Activated CD8-positive, alpha-beta T cell treated with anti-CD3 and anti-CD28 coated beads for 36 hours (primary cell): ENCODE data around the gene NDFIP2. TPM values are rescaled to one million over a fixed set of nuclear protein-coding genes. Genes with fewer than 3 reads are reported as not detected.
"Not testable (repeated sequence)": the region's sequence is repeated elsewhere in the genome, so short reads cannot be mapped to it uniquely, and the experiment has no call there.

ENCODE experiments used
- ATAC-seq: fragments of 200-7000 bp; cut with Tn5 transposase; one replicate; pipeline ENCODE4 v1.10.0; 2021; ENCODE audit warnings: mild to moderate bottlenecking, moderate library complexity
- CTCF ChIA-PET: fragments of 350-600 bp; sonication (Branson Sonifier 250); formaldehyde crosslinking; loops from one replicate; lab custom pipeline; 2021; ENCODE audit warnings: antibody characterized with exemption; lab: Charles Lee
- POLR2A ChIA-PET: fragments of 350-600 bp; sonication (Branson Sonifier 250); formaldehyde crosslinking; loops from one replicate; lab custom pipeline; 2021; ENCODE audit warnings: antibody characterized with exemption; lab: Charles Lee
- DNase-seq: peaks from one replicate; pipeline ENCODE4 v3.0.0-alpha.2; 2020
- H3K27ac Mint-ChIP-seq: one replicate; pipeline ENCODE4 v1.8.0; 2021; ENCODE audit warnings: mild to moderate bottlenecking, mixed read lengths
- H3K27me3 Mint-ChIP-seq: one replicate; pipeline ENCODE4 v1.8.0; 2021; ENCODE audit warnings: mixed read lengths
- H3K36me3 Mint-ChIP-seq: one replicate; pipeline ENCODE4 v1.8.0; 2021; ENCODE audit warnings: low read depth, mixed read lengths
- H3K4me1 Mint-ChIP-seq: one replicate; pipeline ENCODE4 v1.8.0; 2021; ENCODE audit warnings: low read depth, mixed read lengths
- H3K4me3 Mint-ChIP-seq: one replicate; pipeline ENCODE4 v1.8.0; 2021; ENCODE audit warnings: mild to moderate bottlenecking, moderate library complexity, mixed read lengths
- H3K9me3 Mint-ChIP-seq: one replicate; pipeline ENCODE4 v1.8.0; 2021; ENCODE audit warnings: mixed read lengths
- CTCF ChIP-seq: fragments of 200-600 bp; IDR thresholded peaks from one replicate; pipeline ENCODE4 v1.8.0; 2022; ENCODE audit warnings: antibody characterized with exemption, mild to moderate bottlenecking
- intact Hi-C: fragments of 100-400 bp; cut with micrococcal nuclease; formaldehyde crosslinking; loops from one replicate; pipeline ENCODE4 v1.10.0; 2022
- total RNA-seq, 2 experiments: library from RNA; stranded (reverse); gene quantifications; one replicate each; pipeline ENCODE4 v1.2.3, GENCODE V29; 2021

Gene NDFIP2
- total RNA-seq, 2 experiments from 2014 or later = 67.4 to 69.1 TPM

GRCh38 chr13:79557666-79558065, 76.7 kb downstream of the NDFIP2 start:
- no peak overlapping the region for H3K4me3 Mint-ChIP-seq
- CTCF ChIA-PET = no interaction called here
- H3K27me3 Mint-ChIP-seq = no peaks in the 10 kb centered on the region
- peaks cover 39% of the 10 kb centered on the region for H3K36me3 Mint-ChIP-seq
- H3K4me1 Mint-ChIP-seq = no peaks in the 10 kb centered on the region
- H3K27ac Mint-ChIP-seq = no peak overlapping the region
- intact Hi-C loops = no loop called here
- no peak for ATAC-seq
- POLR2A ChIA-PET = no interaction called here
- H3K9me3 Mint-ChIP-seq = peaks cover 17% of the 10 kb centered on the region
- no peak for DNase-seq
- no peak for TF ChIP-seq CTCF

GRCh38 chr13:79560954-79561353, 80.0 kb downstream of the NDFIP2 start:
- Mint-ChIP-seq H3K27me3 (no peaks in the 10 kb centered on the region), H3K4me3 (no peak overlapping the region), H3K27ac (no peak overlapping the region), H3K36me3 (peaks cover 39% of the 10 kb centered on the region), H3K9me3 (peaks cover 36% of the 10 kb centered on the region), H3K4me1 (no peaks in the 10 kb centered on the region)
- no peak for DNase-seq
- ChIA-PET CTCF (interaction anchor here (1.2 kb wide), 1 partner anchor 9 kb away, joined by 3 read pairs; no protein-coding TSS in a partner anchor), POLR2A (interaction anchor here (1.0 kb wide), 1 partner anchor 211 kb away, joined by 3 read pairs; no protein-coding TSS in a partner anchor)
- TF ChIP-seq CTCF = no peak
- intact Hi-C loops = no loop called here
- ATAC-seq = no peak

GRCh38 chr13:79562557-79562956, 81.6 kb downstream of the NDFIP2 start:
- no peak overlapping the region for H3K27ac Mint-ChIP-seq
- H3K36me3 Mint-ChIP-seq = peaks cover 34% of the 10 kb centered on the region
- H3K27me3 Mint-ChIP-seq = no peaks in the 10 kb centered on the region
- DNase-seq = no peak
- peaks cover 36% of the 10 kb centered on the region for H3K9me3 Mint-ChIP-seq
- ChIA-PET POLR2A (no interaction called here), CTCF (no interaction called here)
- no peak overlapping the region for H3K4me3 Mint-ChIP-seq
- no peak for TF ChIP-seq CTCF
- ATAC-seq = no peak
- H3K4me1 Mint-ChIP-seq = no peaks in the 10 kb centered on the region
- intact Hi-C loops = no loop called here

- CTCF ChIA-PET = no interaction called here
- intact Hi-C loops = no loop called here
- POLR2A ChIA-PET = no interaction called here
Observed at GRCh38 chr13:79566118-79566517, 85.2 kb downstream of the NDFIP2 start.

GRCh38 chr13:79571147-79571546, 90.2 kb downstream of the NDFIP2 start:
- ChIA-PET CTCF (no interaction called here), POLR2A (no interaction called here)
- H3K9me3 Mint-ChIP-seq = peaks cover 9% of the 10 kb centered on the region
- no peak for TF ChIP-seq CTCF
- no peaks in the 10 kb centered on the region for H3K27me3 Mint-ChIP-seq
- H3K36me3 Mint-ChIP-seq = peaks cover 3% of the 10 kb centered on the region
- DNase-seq (no peak), ATAC-seq (no peak)
- intact Hi-C loops = no loop called here
- no peak overlapping the region for H3K27ac Mint-ChIP-seq
- H3K4me1 Mint-ChIP-seq = no peaks in the 10 kb centered on the region
- H3K4me3 Mint-ChIP-seq = no peak overlapping the region

More at GRCh38 chr13:79566118-79566517, 85.2 kb downstream of the NDFIP2 start:
- peaks cover 29% of the 10 kb centered on the region for H3K9me3 Mint-ChIP-seq
- no peak overlapping the region for H3K27ac Mint-ChIP-seq
- no peak for TF ChIP-seq CTCF
- H3K4me3 Mint-ChIP-seq = no peak overlapping the region
- DNase-seq (no peak), ATAC-seq (no peak)
- H3K36me3 Mint-ChIP-seq = peaks cover 5% of the 10 kb centered on the region
- no peaks in the 10 kb centered on the region for H3K4me1 Mint-ChIP-seq
- H3K27me3 Mint-ChIP-seq = no peaks in the 10 kb centered on the region

GRCh38 chr13:79573892-79574291, 92.9 kb downstream of the NDFIP2 start:
- H3K27me3 Mint-ChIP-seq, ATAC-seq, POLR2A ChIA-PET, DNase-seq, CTCF ChIA-PET, H3K27ac Mint-ChIP-seq, H3K4me1 Mint-ChIP-seq, H3K36me3 Mint-ChIP-seq, H3K4me3 Mint-ChIP-seq, intact Hi-C loops: not testable (repeated sequence)
- H3K9me3 Mint-ChIP-seq = peaks cover 22% of the 10 kb centered on the region
